HEK293 (cell line): ENCODE measurements around the gene SNAI1.

Experiments
- CTCF ChIA-PET: fragments of 350-600 bp; formaldehyde crosslinking; extraction: SDS; loops from one replicate; lab custom pipeline; 2021; ENCODE audit warnings: antibody characterized with exemption; lab: Yijun Ruan, JAX
- POLR2A ChIA-PET: fragments of 300-600 bp; formaldehyde crosslinking; extraction: SDS; loops from one replicate; lab custom pipeline; 2020; ENCODE audit warnings: antibody characterized with exemption, inconsistent platforms; lab: Yijun Ruan, JAX
- H3K27ac ChIP-seq: fragments of 200-500 bp; sonication (Bioruptor generic); 2 replicates; pipeline ENCODE4 v1.5.1; 2014; ENCODE audit warnings: low read depth, low read length, control low read depth, inconsistent platforms; ENCODE audit errors: extremely low read depth
- H3K36me3 ChIP-seq, 2 experiments: fragments of 200-500 bp in 1 of 2; sonication (Bioruptor generic) in 1 of 2; 1 replicate in 1 of 2; 2 replicates in 1 of 2; pipeline ENCODE4 v1.5.1; 2014 to 2017; ENCODE audit warnings: inconsistent platforms in 2 of 2, low read length in 2 of 2; ENCODE audit not compliant: control insufficient read depth in 2 of 2, insufficient read depth in 1 of 2
- H3K4me1 ChIP-seq: fragments of 200-500 bp; sonication (Bioruptor generic); 2 replicates; pipeline ENCODE4 v1.5.1; 2014; ENCODE audit warnings: mild to moderate bottlenecking, low read length, inconsistent platforms; ENCODE audit not compliant: control insufficient read depth, insufficient read depth
- H3K4me3 ChIP-seq: 2 replicates; pipeline ENCODE4 v1.5.1; 2011; ENCODE audit warnings: low read depth, mild to moderate bottlenecking, control low read depth, low read length, moderate library complexity
- H3K9me3 ChIP-seq: fragments of 200-500 bp; sonication (Bioruptor generic); 2 replicates; pipeline ENCODE4 v1.5.1; 2014; ENCODE audit warnings: low read depth, low read length, inconsistent platforms; ENCODE audit not compliant: control insufficient read depth, insufficient read depth
- GLIS2 ChIP-seq: fragments of 450-650 bp; formaldehyde crosslinking; IDR thresholded peaks from 2 replicates; pipeline ENCODE4 v1.5.1; 2016; ENCODE audit warnings: missing biosample characterization, missing genetic modification characterization
- KLF10 ChIP-seq: fragments of 450-650 bp; IDR thresholded peaks from 2 replicates; pipeline ENCODE4 v1.5.1; 2018; ENCODE audit warnings: missing biosample characterization, mild to moderate bottlenecking, missing genetic modification characterization
- KLF16 ChIP-seq: fragments of 450-650 bp; formaldehyde crosslinking; IDR thresholded peaks from 2 replicates; pipeline ENCODE4 v1.5.1; 2017; ENCODE audit warnings: missing biosample characterization, missing genetic modification characterization
- MZF1 ChIP-seq: fragments of 450-650 bp; formaldehyde crosslinking; IDR thresholded peaks from 2 replicates; pipeline ENCODE4 v1.5.1; 2017; ENCODE audit warnings: missing biosample characterization, missing genetic modification characterization, borderline replicate concordance
- TCF7L2 ChIP-seq: IDR thresholded peaks from 2 replicates; pipeline ENCODE4 v1.6.1; 2011; ENCODE audit warnings: low read depth, mild to moderate bottlenecking, inconsistent platforms, low read length, moderate library complexity, borderline replicate concordance
- ZBTB6 ChIP-seq: fragments of 450-650 bp; formaldehyde crosslinking; IDR thresholded peaks from 2 replicates; pipeline ENCODE4 v1.5.1; 2017; ENCODE audit warnings: missing biosample characterization, missing genetic modification characterization
- ZEB2 ChIP-seq: fragments of 450-650 bp; formaldehyde crosslinking; IDR thresholded peaks from 2 replicates; pipeline ENCODE4 v1.5.1; 2016; ENCODE audit warnings: missing biosample characterization, missing genetic modification characterization
- ZNF175 ChIP-seq: fragments of 450-650 bp; formaldehyde crosslinking; IDR thresholded peaks from 2 replicates; pipeline ENCODE4 v1.5.1; 2016; ENCODE audit warnings: missing biosample characterization, missing genetic modification characterization
- ZNF184 ChIP-seq: fragments of 450-650 bp; IDR thresholded peaks from 2 replicates; pipeline ENCODE4 v1.5.1; 2018; ENCODE audit warnings: missing biosample characterization, mild to moderate bottlenecking, missing genetic modification characterization
- ZNF221 ChIP-seq: fragments of 450-650 bp; formaldehyde crosslinking; IDR thresholded peaks from 2 replicates; pipeline ENCODE4 v1.5.1; 2017; ENCODE audit warnings: missing biosample characterization, missing genetic modification characterization, borderline replicate concordance
- ZNF24 ChIP-seq: fragments of 450-650 bp; formaldehyde crosslinking; IDR thresholded peaks from 2 replicates; pipeline ENCODE4 v1.5.1; 2016; ENCODE audit warnings: missing biosample characterization, missing genetic modification characterization
- ZNF248 ChIP-seq: fragments of 450-650 bp; formaldehyde crosslinking; IDR thresholded peaks from 2 replicates; pipeline ENCODE4 v1.5.1; 2017; ENCODE audit warnings: missing biosample characterization, missing genetic modification characterization
- ZNF280C ChIP-seq: fragments of 450-650 bp; formaldehyde crosslinking; IDR thresholded peaks from 2 replicates; pipeline ENCODE4 v1.5.1; 2016; ENCODE audit warnings: missing biosample characterization, missing genetic modification characterization
- ZNF302 ChIP-seq: fragments of 450-650 bp; formaldehyde crosslinking; IDR thresholded peaks from 2 replicates; pipeline ENCODE4 v1.5.1; 2016; ENCODE audit warnings: missing biosample characterization, missing genetic modification characterization, low read depth
- ZNF354C ChIP-seq: fragments of 450-650 bp; formaldehyde crosslinking; IDR thresholded peaks from 2 replicates; pipeline ENCODE4 v1.5.1; 2016; ENCODE audit warnings: missing biosample characterization, missing genetic modification characterization, low read depth, borderline replicate concordance
- ZNF366 ChIP-seq: fragments of 450-650 bp; formaldehyde crosslinking; conservative IDR thresholded peaks from 2 replicates; pipeline ENCODE4 v1.5.1; 2016; ENCODE audit warnings: missing biosample characterization, missing genetic modification characterization
- ZNF398 ChIP-seq: fragments of 450-650 bp; formaldehyde crosslinking; IDR thresholded peaks from 2 replicates; pipeline ENCODE4 v1.5.1; 2017; ENCODE audit warnings: missing biosample characterization, missing genetic modification characterization
- ZNF416 ChIP-seq: fragments of 450-650 bp; formaldehyde crosslinking; IDR thresholded peaks from 2 replicates; pipeline ENCODE4 v1.5.1; 2016; ENCODE audit warnings: missing biosample characterization, missing genetic modification characterization
- ZNF423 ChIP-seq: fragments of 450-650 bp; formaldehyde crosslinking; IDR thresholded peaks from 2 replicates; pipeline ENCODE4 v1.5.1; 2016; ENCODE audit warnings: missing biosample characterization, missing genetic modification characterization
- ZNF571 ChIP-seq: fragments of 450-650 bp; formaldehyde crosslinking; IDR thresholded peaks from 2 replicates; pipeline ENCODE4 v1.5.0; 2017; ENCODE audit warnings: missing biosample characterization, missing genetic modification characterization
- ZNF654 ChIP-seq: fragments of 450-650 bp; formaldehyde crosslinking; IDR thresholded peaks from 2 replicates; pipeline ENCODE4 v1.5.1; 2016; ENCODE audit warnings: low read depth, missing biosample characterization, missing genetic modification characterization
- ZNF658 ChIP-seq: fragments of 450-650 bp; formaldehyde crosslinking; IDR thresholded peaks from 2 replicates; pipeline ENCODE4; 2016; ENCODE audit warnings: missing biosample characterization, missing genetic modification characterization
- ZNF830 ChIP-seq: fragments of 450-650 bp; IDR thresholded peaks from 2 replicates; pipeline ENCODE4 v1.5.0; 2018; ENCODE audit warnings: missing biosample characterization, missing genetic modification characterization, low read depth, mild to moderate bottlenecking, moderate library complexity
- ZNF843 ChIP-seq: fragments of 450-650 bp; formaldehyde crosslinking; IDR thresholded peaks from 2 replicates; pipeline ENCODE4 v1.5.1; 2016; ENCODE audit warnings: missing biosample characterization, missing genetic modification characterization
- ZSCAN30 ChIP-seq: fragments of 450-650 bp; IDR thresholded peaks from 2 replicates; pipeline ENCODE4 v1.5.1; 2018; ENCODE audit warnings: missing biosample characterization, mild to moderate bottlenecking, missing genetic modification characterization, moderate library complexity
- ZSCAN5A ChIP-seq: fragments of 450-650 bp; formaldehyde crosslinking; IDR thresholded peaks from 2 replicates; pipeline ENCODE4 v1.5.1; 2016; ENCODE audit warnings: missing biosample characterization, missing genetic modification characterization

The SNAI1 gene

GRCh38 chr20:49985157-49985556 is 2.4 kb downstream of the SNAI1 start:
- Histone ChIP-seq H3K27ac (no peak overlapping the region), H3K9me3 (no peaks in the 10 kb centered on the region), H3K4me1 (peaks cover 2% of the 10 kb centered on the region; the same call in 1 of the 2 replicates), H3K4me3 (no peak overlapping the region), H3K36me3 (peaks cover 0 to 36% of the 10 kb centered on the region in 2 experiments; a peak in 1 of 3 replicates)
- CTCF ChIA-PET = interaction anchor here (1.9 kb wide), 1 partner anchor 100 kb away, joined by 5 read pairs; no protein-coding TSS in a partner anchor
- TF ChIP-seq KLF10 (tag by site-specific recombination) (no peak), TCF7L2 (no peak), KLF16 (tag by site-specific recombination) (no peak), ZNF830 (tag by site-specific recombination) (no peak), ZNF354C (no peak), ZNF248 (tag by site-specific recombination) (no peak), ZNF843 (tag by site-specific recombination) (no peak), ZNF658 (tag by site-specific recombination) (no peak), ZNF280C (tag by site-specific recombination) (no peak), ZNF423 (tag by site-specific recombination) (no peak), ZNF184 (tag by site-specific recombination) (no peak), ZEB2 (tag by site-specific recombination) (no peak), ZNF654 (tag by site-specific recombination) (no peak), ZNF221 (tag by site-specific recombination) (no peak)
- POLR2A ChIA-PET = interaction anchor here (1.8 kb wide), 1 partner anchor 84 kb away, joined by 7 read pairs; no protein-coding TSS in a partner anchor

- ChIA-PET POLR2A (interaction anchor here (1.8 kb wide), 1 partner anchor 84 kb away, joined by 7 read pairs; no protein-coding TSS in a partner anchor), CTCF (interaction anchor here (1.8 kb wide), 1 partner anchor 86 kb away, joined by 6 read pairs; no protein-coding TSS in a partner anchor)
- no peaks in the 10 kb centered on the region for H3K9me3 ChIP-seq
- H3K4me1 ChIP-seq = peaks cover 2% of the 10 kb centered on the region; the same call in 1 of the 2 replicates
- H3K36me3 ChIP-seq = peaks cover 0 to 36% of the 10 kb centered on the region in 2 experiments; a peak in 1 of 3 replicates
- H3K27ac ChIP-seq = no peak overlapping the region
- no peak overlapping the region for H3K4me3 ChIP-seq
- TF ChIP-seq ZNF416 (no peak), ZBTB6 (tag by site-specific recombination) (no peak), ZNF571 (tag by site-specific recombination) (no peak), ZNF221 (tag by site-specific recombination) (no peak), MZF1 (tag by site-specific recombination) (no peak), ZNF24 (tag by site-specific recombination) (no peak), ZNF366 (tag by site-specific recombination) (no peak), ZSCAN30 (tag by site-specific recombination) (no peak), ZSCAN5A (tag by site-specific recombination) (no peak), GLIS2 (tag by site-specific recombination) (no peak), ZNF654 (tag by site-specific recombination) (no peak), ZNF302 (tag by site-specific recombination) (no peak), ZNF398 (tag by site-specific recombination) (no peak), ZNF175 (tag by site-specific recombination) (no peak)
Observed at GRCh38 chr20:49985617-49986016, 2.8 kb downstream of the SNAI1 start.
